A204.1 (cell line): ENCODE data around the gene KLF3.

Experiments
- FAIRE-seq: peaks from 2 replicates; lab custom pipeline; 2012; peaks lifted over from hg19 to GRCh38; lab: Jason Lieb, UNC

The KLF3 gene

GRCh38 chr4:38698176-38698575 lies 34.2 kb downstream of the KLF3 start:
- no peak for FAIRE-seq

DNA sequence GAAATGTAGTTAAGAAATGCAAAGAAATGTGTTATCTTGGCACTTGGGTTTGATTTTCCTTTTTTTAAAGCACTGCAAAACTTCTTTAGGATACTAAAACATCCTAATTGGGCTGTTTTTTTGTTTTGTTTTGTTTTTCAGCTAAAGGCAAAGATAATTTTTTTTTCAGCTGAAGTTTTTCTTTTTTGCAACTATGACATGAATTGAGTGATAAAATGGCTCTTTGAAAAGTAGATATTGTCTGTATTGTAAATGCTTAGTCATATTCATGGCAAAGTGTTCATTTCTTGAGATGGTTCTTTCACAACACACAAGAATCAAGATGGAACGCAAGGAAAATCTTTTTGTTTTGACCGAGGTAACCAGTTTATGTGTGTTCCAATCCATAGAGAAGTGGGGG lies 35.1 kb downstream of the KLF3 start:
- FAIRE-seq: no peak

DNA sequence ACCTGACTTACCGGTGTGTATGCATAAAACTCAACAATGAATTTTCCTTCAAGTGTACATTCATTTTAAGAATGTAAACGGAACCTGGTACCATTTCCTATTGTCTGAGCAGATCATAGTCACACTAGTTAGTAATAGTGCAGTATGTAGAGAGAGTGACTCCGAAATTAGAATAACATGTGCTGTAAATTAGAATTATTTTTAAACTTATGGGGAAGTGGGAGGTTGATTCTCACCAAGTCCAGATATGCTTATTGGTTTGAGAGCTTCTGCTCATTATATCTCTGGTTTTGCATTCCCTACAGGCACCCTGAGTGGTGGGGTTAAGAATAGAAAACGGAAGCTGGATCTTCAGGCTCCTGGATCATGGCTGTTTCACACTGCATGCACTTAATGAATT lies 39.6 kb downstream of the KLF3 start:
- no peak for FAIRE-seq

- no peak for FAIRE-seq
Measured at GRCh38 chr4:38704622-38705154, 40.7 kb downstream of the KLF3 start.

DNA sequence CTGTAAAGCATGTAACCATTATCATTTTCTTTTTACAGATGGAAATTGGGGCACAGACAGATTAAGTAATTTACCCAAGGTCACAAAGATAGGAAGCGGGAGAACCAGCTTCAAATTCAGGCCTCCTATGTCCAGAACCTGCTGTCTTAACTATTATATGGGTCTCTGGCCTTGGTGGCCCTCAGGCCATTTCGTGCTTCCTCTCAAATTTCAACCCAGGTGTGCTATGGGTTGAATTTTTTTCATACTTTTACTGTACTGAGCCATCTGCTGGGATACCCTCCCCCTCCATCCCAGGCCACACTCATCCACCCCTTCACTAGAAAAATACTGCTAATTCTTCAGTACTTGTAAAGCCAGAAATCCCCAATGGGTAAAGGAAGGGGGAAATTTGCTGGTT lies 42.3 kb downstream of the KLF3 start:
- no peak for FAIRE-seq

DNA sequence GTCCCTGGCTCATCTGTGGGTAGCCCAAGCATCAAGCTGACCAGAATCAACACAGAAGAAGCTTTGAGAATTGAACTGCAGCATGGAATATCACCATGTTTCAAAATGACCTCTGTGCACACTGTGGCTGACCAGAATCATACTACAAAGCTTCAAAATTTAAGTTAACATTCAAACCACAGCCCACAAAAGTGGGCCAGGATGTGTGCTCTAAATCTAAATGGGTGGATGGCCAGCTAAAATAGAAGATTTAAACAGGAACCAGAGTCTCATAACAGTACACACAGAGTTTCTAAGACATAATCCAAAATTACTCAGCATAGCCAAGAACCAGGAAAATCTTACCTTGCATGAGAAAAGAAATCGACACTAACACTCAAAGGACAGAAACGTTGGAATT lies 46.1 kb downstream of the KLF3 start:
- FAIRE-seq: no peak

DNA sequence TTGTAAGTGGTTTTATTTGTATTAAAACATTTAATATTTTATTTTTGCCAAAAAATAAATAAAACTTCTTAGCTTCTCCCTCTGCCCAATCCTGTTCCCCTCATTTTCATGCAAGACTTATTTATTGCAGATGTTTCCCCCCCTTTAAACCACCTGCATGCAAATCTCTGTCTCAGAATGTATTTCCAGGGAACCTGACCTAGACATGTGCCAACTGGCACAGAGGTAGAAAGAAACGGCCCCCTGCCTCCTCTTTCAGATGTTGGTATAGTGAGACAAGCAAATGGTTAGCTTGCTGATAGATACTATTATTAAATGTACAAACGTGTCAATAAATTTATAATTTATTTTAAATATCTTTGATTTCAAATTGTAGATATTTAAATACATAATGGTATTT lies 47.1 kb downstream of the KLF3 start:
- no peak for FAIRE-seq

- FAIRE-seq: no peak
Measured at GRCh38 chr4:38715050-38715449, 51.1 kb downstream of the KLF3 start.

GRCh38 chr4:38716256-38716655 lies 52.3 kb downstream of the KLF3 start:
- no peak for FAIRE-seq

- FAIRE-seq: no peak
Measured at GRCh38 chr4:38717604-38718003, 53.6 kb downstream of the KLF3 start.

- FAIRE-seq: no peak
Measured at GRCh38 chr4:38723114-38723513, 59.1 kb downstream of the KLF3 start.

DNA sequence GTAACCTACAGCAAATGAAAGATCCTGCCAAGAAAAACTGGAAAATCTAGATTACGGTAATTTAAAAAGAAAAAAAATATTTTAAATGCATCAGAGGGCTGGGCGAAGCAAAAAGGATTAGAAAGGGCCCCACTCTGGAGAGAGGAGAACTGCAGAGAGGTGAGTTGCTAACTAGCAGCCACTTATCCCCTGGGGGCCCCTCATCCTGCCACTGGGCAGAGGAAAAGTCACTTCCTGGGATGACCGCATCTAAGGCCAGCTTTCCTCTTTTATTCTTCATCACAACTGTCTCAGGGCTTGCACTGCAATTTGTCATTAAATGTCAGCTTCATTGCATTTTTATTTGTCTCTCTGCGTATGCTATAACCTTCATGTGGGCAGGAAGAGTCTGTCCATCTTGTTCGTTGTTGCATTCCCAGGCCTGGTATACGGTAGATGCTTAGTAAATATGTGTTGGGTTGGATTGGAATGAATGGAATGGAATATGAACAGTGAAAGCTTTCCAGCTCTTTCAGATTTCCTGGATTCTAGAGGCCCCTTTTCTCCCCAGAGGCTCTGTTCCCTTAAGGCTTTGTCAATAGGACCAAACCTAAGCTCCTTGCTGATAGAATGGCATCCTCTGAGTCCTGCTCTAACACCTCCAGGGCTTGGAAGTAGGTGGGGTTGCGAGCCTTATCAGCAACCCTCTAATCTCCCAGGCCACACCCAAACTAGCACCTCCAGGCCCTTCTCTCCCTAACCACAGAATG lies 59.9 kb downstream of the KLF3 start:
- FAIRE-seq: no peak

- FAIRE-seq: no peak
Measured at GRCh38 chr4:38724475-38724808, 60.4 kb downstream of the KLF3 start.

- FAIRE-seq: no peak
Measured at GRCh38 chr4:38728631-38729141, 64.7 kb downstream of the KLF3 start.

GRCh38 chr4:38730493-38730829 lies 66.5 kb downstream of the KLF3 start:
- no peak for FAIRE-seq

- FAIRE-seq: no peak
Measured at GRCh38 chr4:38730830-38731646, 67.0 kb downstream of the KLF3 start.

GRCh38 chr4:38733663-38734062 lies 69.7 kb downstream of the KLF3 start:
- no peak for FAIRE-seq

DNA sequence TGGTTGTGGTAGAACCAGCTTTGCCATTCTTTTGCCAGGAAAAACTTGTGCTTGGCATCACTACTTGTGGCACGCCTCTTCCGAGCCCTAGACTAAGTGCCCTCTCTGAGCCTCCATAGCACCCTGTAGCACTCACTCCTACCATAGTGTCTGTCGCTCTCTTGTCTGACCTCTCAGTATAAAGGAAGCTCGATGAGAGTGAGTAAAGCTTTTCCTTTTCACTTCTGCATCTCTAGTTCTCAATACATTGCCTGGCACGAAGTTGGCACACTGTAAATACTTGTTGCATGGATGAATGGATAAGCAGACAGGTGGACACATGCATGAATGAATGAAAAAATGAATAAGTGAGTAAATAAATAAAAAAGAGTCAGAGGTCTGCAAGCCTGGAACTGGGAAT lies 70.4 kb downstream of the KLF3 start:
- no peak for FAIRE-seq

DNA sequence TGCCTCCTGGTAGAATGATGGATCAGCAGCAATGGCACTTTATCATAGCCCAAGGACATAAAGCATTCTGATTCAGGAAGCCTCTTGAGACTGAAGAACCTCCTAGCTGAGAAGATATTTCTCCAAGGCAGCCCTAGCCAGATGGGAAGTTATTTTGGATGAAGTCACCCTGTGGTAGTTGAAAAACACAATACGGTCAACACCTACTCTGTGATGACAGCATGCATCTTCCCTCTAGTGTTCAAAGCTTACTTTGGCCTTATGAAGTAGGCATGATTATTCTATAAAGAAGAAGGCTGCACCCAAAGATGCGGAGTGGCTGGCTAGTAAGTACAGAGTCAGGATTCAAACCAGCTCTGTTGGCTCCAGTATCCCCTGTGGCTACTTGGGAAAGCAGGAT lies 70.9 kb downstream of the KLF3 start:
- no peak for FAIRE-seq

- no peak for FAIRE-seq
Measured at GRCh38 chr4:38735870-38736269, 71.9 kb downstream of the KLF3 start.

DNA sequence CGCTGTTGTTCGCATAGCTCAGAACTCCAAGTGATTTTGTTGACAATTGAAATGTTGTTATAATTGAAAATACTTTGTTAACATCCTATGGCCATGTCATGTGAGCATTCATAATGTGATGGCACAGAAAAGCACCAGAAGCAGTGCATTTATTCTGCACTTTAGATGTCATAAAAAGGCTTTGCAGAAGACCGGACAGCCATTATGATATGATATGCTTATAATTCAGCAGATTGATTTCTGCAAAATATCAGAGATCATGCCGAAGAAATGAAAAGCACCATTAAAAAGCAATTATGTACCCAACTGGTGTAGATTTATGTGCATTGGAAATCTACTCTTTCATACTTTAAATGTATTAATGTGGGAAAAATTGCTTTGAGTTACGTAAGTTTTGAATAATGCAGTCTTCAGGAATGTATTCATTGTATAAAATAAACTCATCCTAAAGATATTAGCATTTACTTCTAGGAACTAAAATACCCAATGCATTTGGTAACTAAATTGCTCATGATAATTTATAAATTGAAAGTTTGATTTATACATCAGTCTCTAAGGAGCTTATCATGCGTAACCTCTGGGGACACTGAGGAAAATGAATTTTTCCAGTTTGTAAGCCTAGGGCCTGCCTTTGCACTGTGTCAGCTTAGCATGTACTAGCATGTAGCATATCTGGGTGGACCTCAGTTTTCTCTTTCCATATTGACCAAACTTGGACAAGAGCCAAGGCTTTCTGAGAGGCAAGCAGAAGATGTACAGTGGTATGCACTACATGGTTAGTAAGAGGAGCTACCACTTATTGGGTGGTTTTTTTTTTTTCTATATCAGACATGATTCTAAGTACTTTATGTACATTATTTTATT lies 75.2 kb downstream of the KLF3 start:
- no peak for FAIRE-seq

DNA sequence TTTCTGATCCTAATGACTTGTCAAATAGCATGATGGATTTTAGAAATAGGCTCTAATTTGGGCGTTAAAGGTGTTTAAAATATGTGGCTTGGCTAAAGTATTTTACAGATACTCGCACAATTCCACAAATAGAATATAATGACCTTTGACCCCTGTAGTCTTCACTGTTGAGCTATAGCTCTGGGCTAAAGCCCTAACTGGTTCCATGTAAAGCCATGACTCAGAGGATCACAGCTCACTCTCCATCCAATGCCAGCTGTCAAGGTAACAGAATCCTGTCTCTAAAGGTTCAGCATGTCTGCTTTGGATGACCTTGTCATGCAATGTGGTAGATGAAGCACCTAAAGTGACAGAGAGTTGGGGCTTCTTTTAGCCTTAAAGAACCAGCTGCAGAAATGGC lies 76.3 kb downstream of the KLF3 start:
- FAIRE-seq: no peak

GRCh38 chr4:38743866-38744265 lies 79.9 kb downstream of the KLF3 start:
- FAIRE-seq: peak; percentile 80
